Measurements from ENCODE around the gene OLFML2A. TPM values are rescaled to one million over a fixed set of nuclear protein-coding genes. Genes with fewer than 3 reads are reported as not detected.

The OLFML2A gene
- total RNA-seq, 1 experiment from 2014 or later = 5.8 TPM

GRCh38 chr9:124815601-124816000 lies 38.7 kb downstream of the OLFML2A start:
- Histone ChIP-seq H2AK5ac (ENCODE audit: insufficient read length, low read length) (no peak overlapping the region), H3K9ac (ENCODE audit: extremely low read depth, insufficient read length, low read length) (no peak overlapping the region), H3T11ph (ENCODE audit: low read length) (no peak overlapping the region), H3K79me2 (ENCODE audit: insufficient read depth, low read length) (no peaks in the 10 kb centered on the region), H3K4me1 (ENCODE audit: insufficient read depth, low read length) (peaks cover 4% of the 10 kb centered on the region; the same call in 1 of the 2 replicates), H2BK12ac (ENCODE audit: insufficient read length, low read depth, low read length) (no peak overlapping the region), H2AFZ (ENCODE audit: low read length) (no peak overlapping the region), H3K23me2 (ENCODE audit: insufficient read length, low read depth, low read length, poor library complexity, severe bottlenecking) (no peaks in the 10 kb centered on the region), H4K91ac (ENCODE audit: insufficient read length, low read depth, low read length) (no peak overlapping the region), H4K5ac (ENCODE audit: insufficient read length, low read depth, low read length) (no peak overlapping the region), H3K4ac (ENCODE audit: low read depth, low read length) (no peak overlapping the region), H3K9me3 (ENCODE audit: control insufficient read depth, low read depth, low read length) (no peaks in the 10 kb centered on the region), H2BK15ac (ENCODE audit: low read depth, low read length) (no peak overlapping the region), H3K56ac (ENCODE audit: insufficient read length, low read depth, low read length) (no peak overlapping the region), H3K4me2 (ENCODE audit: insufficient read depth, insufficient read length, low read length) (no peak overlapping the region), H3K27me3 (ENCODE audit: insufficient read depth, low read length) (no peaks in the 10 kb centered on the region), H2BK5ac (ENCODE audit: insufficient read length, low read length) (no peak overlapping the region), H2BK120ac (ENCODE audit: low read depth, low read length, poor library complexity, severe bottlenecking) (no peak overlapping the region), H2BK20ac (ENCODE audit: low read depth, low read length, poor library complexity, severe bottlenecking) (no peak overlapping the region), H3K14ac (ENCODE audit: insufficient read depth, low read length) (no peak overlapping the region), H3K18ac (ENCODE audit: insufficient read length, low read depth, low read length) (no peak overlapping the region), H4K20me1 (ENCODE audit: control insufficient read depth, insufficient read depth, insufficient read length) (no peaks in the 10 kb centered on the region), H3K23ac (ENCODE audit: insufficient read length, low read depth, low read length) (no peak overlapping the region), H4K8ac (replicated peaks; ENCODE audit: insufficient read length, low read depth, low read length) (no peak overlapping the region), H3K27ac (ENCODE audit: insufficient read length, low read depth, low read length) (no peak overlapping the region), H3K79me1 (ENCODE audit: insufficient read depth, low read depth, low read length, poor library complexity, severe bottlenecking) (no peaks in the 10 kb centered on the region)
- no peaks in the 10 kb centered on the region for H3K27me3 Mint-ChIP-seq (ENCODE audit: low read depth)
- H3K4me3 Mint-ChIP-seq = no peak overlapping the region
- H3K36me3 Mint-ChIP-seq (ENCODE audit: insufficient read depth in 1 of 3, low read depth in 3 of 3) = no peaks in the 10 kb centered on the region
- TF ChIP-seq CTCF (conservative IDR thresholded peaks at IDR 0.05) = no peak
- no peak for DNase-seq
- H3K9me3 Mint-ChIP-seq = no peaks in the 10 kb centered on the region
- WGBS (ENCODE audit: extremely low coverage, insufficient read length, low lambda C conversion rate) = no CpG with 5 or more reads among the region's 5 CpGs
- H3K4me1 Mint-ChIP-seq = peaks cover 28 to 32% of the 10 kb centered on the region in 2 experiments
- H3K27ac Mint-ChIP-seq = no peak overlapping the region
